ENCODE measurements around the gene PTPRM.

DNA sequence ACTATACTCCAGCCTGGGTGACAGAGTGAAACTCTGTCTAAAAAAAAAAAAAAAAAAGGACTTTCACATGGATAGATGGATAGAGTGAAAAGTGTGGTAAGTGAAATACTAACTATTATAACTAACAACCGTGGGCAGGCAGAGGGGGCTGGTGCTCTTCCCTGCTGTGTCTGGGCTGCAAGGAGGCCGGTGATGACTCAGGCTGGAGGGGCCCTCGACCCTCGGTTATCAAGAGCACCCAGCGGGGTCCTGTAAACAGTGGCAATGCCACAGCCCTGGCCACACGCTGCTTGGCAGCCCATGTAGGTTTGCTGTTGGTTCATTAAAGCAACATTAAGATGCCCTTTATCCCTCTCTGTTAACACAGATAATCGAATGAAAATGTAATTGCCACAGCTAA, 857.4 kb downstream of the PTPRM start:
- TF ChIP-seq, protein P1, sequence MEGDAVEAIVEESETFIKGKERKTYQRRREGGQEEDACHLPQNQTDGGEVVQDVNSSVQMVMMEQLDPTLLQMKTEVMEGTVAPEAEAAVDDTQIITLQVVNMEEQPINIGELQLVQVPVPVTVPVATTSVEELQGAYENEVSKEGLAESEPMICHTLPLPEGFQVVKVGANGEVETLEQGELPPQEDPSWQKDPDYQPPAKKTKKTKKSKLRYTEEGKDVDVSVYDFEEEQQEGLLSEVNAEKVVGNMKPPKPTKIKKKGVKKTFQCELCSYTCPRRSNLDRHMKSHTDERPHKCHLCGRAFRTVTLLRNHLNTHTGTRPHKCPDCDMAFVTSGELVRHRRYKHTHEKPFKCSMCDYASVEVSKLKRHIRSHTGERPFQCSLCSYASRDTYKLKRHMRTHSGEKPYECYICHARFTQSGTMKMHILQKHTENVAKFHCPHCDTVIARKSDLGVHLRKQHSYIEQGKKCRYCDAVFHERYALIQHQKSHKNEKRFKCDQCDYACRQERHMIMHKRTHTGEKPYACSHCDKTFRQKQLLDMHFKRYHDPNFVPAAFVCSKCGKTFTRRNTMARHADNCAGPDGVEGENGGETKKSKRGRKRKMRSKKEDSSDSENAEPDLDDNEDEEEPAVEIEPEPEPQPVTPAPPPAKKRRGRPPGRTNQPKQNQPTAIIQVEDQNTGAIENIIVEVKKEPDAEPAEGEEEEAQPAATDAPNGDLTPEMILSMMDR (conservative IDR thresholded peaks at IDR 0.05; ENCODE audit: low read depth, low read length) = no peak
- no peak for TF ChIP-seq EZH2 (IDR thresholded peaks at IDR 0.05; ENCODE audit: low read length, unreplicated experiment)
- TF ChIP-seq EZH2phosphoT487 (IDR thresholded peaks at IDR 0.05; ENCODE audit: borderline replicate concordance, low read length) = no peak
